ENCODE results near the gene ASCC3.

- TF ChIP-seq EZH2 (IDR thresholded peaks at IDR 0.05; ENCODE audit: insufficient read depth, poor library complexity, severe bottlenecking) (no peak), EZH2phosphoT487 (IDR thresholded peaks at IDR 0.05; ENCODE audit: insufficient read depth, low read depth) (no peak)
Observed at GRCh38 chr6:100880853-100881706, at the start of gene ASCC3.

All from GM23248 (cell line).